Thyroid gland (tissue), 4 donors: ENCODE results near the gene CACNA1S.

Source experiments
- CTCF ChIP-seq, 6 experiments: fragments of 200-600 bp in 3 of 6; fragments of 450-650 bp in 3 of 6; sonication (generic) in 3 of 6; IDR thresholded peaks; one replicate each; pipeline ENCODE4 v1.5.1; 2016 to 2019; ENCODE audit warnings: antibody characterized with exemption in 6 of 6, mild to moderate bottlenecking in 2 of 6, inconsistent platforms in 1 of 6, moderate library complexity in 1 of 6
- POLR2A ChIP-seq, 2 donors: fragments of 450-650 bp; IDR thresholded peaks; one replicate each; pipeline ENCODE4 v1.6.1; 2017; ENCODE audit warnings: antibody characterized with exemption in 2 of 2, mild to moderate bottlenecking in 2 of 2, moderate library complexity in 1 of 2

GRCh38 chr1:201142011-201142848 lies 30.0 kb upstream of the CACNA1S start:
- TF ChIP-seq POLR2A (IDR thresholded peaks at IDR 0.05), result no peak
- no peak for TF ChIP-seq CTCF (IDR thresholded peaks at IDR 0.05)
